Measurements from ENCODE around the gene POU2F2. TPM values are rescaled to one million over a fixed set of nuclear protein-coding genes. Genes with fewer than 3 reads are reported as not detected.
A peak's percentile ranks its signal among the peaks of the same experiment; 100 is the strongest.

Gene POU2F2
- polyA plus RNA-seq, 1 experiment = 1.9 TPM

- no peak for DNase-seq (ENCODE audit: low read depth, low spot score)
- no peak overlapping the region for H3K27ac ChIP-seq (ENCODE audit: low read depth, low read length)
- no peaks in the 10 kb centered on the region for H3K9me3 ChIP-seq (ENCODE audit: control insufficient read depth, insufficient read depth, low read length)
- peak overlapping the region; percentile 60 for H3K4me3 ChIP-seq (ENCODE audit: low read depth, low read length)
- no peak for TF ChIP-seq CTCF (IDR thresholded peaks at IDR 0.05; ENCODE audit: low read depth, low read length)
- H3K27me3 ChIP-seq (ENCODE audit: control insufficient read depth, insufficient read depth, low read length) = peaks cover 71% of the 10 kb centered on the region
- CTCF ChIA-PET = interaction anchor here (0.6 to 2.9 kb wide), 14 partner anchors 8 to 206 kb away, joined by 3 to 17 read pairs (median 4); partner anchors contain the start of genes DEDD2 and POU2F2
- POLR2A ChIA-PET = interaction anchor here (0.6 to 1.2 kb wide), 3 partner anchors 40 to 330 kb away, joined by 4 to 8 read pairs (median 7); no protein-coding TSS in a partner anchor
These were observed 44.4 kb upstream of the POU2F2 start for GRCh38 chr19:42176649-42176989.

- ChIA-PET POLR2A (interaction anchor here (0.6 to 1.2 kb wide), 3 partner anchors 40 to 329 kb away, joined by 4 to 8 read pairs (median 7); no protein-coding TSS in a partner anchor), CTCF (interaction anchor here (0.6 to 2.9 kb wide), 16 partner anchors 9 to 207 kb away, joined by 3 to 17 read pairs (median 3); partner anchors contain the start of genes DEDD2 and POU2F2)
- Histone ChIP-seq H3K27me3 (ENCODE audit: control insufficient read depth, insufficient read depth, low read length) (peaks cover 73% of the 10 kb centered on the region), H3K4me3 (ENCODE audit: low read depth, low read length) (peak overlapping the region; percentile 60), H3K9me3 (ENCODE audit: control insufficient read depth, insufficient read depth, low read length) (no peaks in the 10 kb centered on the region), H3K27ac (ENCODE audit: low read depth, low read length) (no peak overlapping the region)
- DNase-seq (ENCODE audit: low read depth, low spot score) = no peak
- TF ChIP-seq CTCF (IDR thresholded peaks at IDR 0.05; ENCODE audit: low read depth, low read length) = no peak
These were observed 43.9 kb upstream of the POU2F2 start for GRCh38 chr19:42175952-42176648.

- H3K9me3 ChIP-seq (ENCODE audit: control insufficient read depth, insufficient read depth, low read length) = no peaks in the 10 kb centered on the region
- H3K4me3 ChIP-seq (ENCODE audit: low read depth, low read length) = no peak overlapping the region
- ChIA-PET POLR2A (no interaction called here), CTCF (interaction anchor here (0.5 to 2.9 kb wide), 8 partner anchors 10 to 104 kb away, joined by 3 to 17 read pairs (median 8); partner anchors contain the start of gene POU2F2)
- peaks cover 67% of the 10 kb centered on the region for H3K27me3 ChIP-seq (ENCODE audit: control insufficient read depth, insufficient read depth, low read length)
- TF ChIP-seq CTCF (IDR thresholded peaks at IDR 0.05; ENCODE audit: low read depth, low read length) = no peak
- DNase-seq (ENCODE audit: low read depth, low spot score) = no peak
- no peak overlapping the region for H3K27ac ChIP-seq (ENCODE audit: low read depth, low read length)
These were observed 42.9 kb upstream of the POU2F2 start for GRCh38 chr19:42174958-42175734.

- ChIA-PET CTCF (no interaction called here), POLR2A (no interaction called here)
- TF ChIP-seq CTCF (IDR thresholded peaks at IDR 0.05; ENCODE audit: low read depth, low read length) = no peak
- no peak for DNase-seq (ENCODE audit: low read depth, low spot score)
- H3K9me3 ChIP-seq (ENCODE audit: control insufficient read depth, insufficient read depth, low read length) = no peaks in the 10 kb centered on the region
- H3K27me3 ChIP-seq (ENCODE audit: control insufficient read depth, insufficient read depth, low read length) = peaks cover 61% of the 10 kb centered on the region
- H3K27ac ChIP-seq (ENCODE audit: low read depth, low read length) = no peak overlapping the region
- H3K4me3 ChIP-seq (ENCODE audit: low read depth, low read length) = no peak overlapping the region
These were observed 41.9 kb upstream of the POU2F2 start for GRCh38 chr19:42174188-42174587.

DNA sequence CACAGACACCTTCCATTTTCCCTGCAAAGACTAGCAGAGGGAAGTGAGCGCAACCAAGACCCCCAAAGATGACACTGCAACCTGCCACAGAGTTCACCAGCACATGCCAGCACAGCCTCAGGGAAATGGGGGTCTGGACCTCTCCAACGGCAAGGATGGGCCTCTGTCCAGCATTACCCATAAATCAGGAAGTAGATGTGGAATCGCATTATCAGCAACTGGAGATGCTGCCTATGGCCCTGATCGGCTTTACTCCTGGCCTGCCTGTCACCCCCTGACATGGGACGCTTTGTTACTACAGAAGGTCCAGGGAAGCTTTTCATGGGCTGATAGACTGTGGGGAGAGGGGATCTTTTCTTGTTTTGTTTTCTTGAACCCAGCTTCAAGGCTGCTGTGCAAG is 41.4 kb upstream of the POU2F2 start:
- ChIA-PET CTCF (no interaction called here), POLR2A (no interaction called here)
- no peak overlapping the region for H3K27ac ChIP-seq (ENCODE audit: low read depth, low read length)
- H3K27me3 ChIP-seq (ENCODE audit: control insufficient read depth, insufficient read depth, low read length) = peaks cover 60% of the 10 kb centered on the region
- no peak for DNase-seq (ENCODE audit: low read depth, low spot score)
- TF ChIP-seq CTCF (IDR thresholded peaks at IDR 0.05; ENCODE audit: low read depth, low read length) = no peak
- H3K4me3 ChIP-seq (ENCODE audit: low read depth, low read length) = no peak overlapping the region
- no peaks in the 10 kb centered on the region for H3K9me3 ChIP-seq (ENCODE audit: control insufficient read depth, insufficient read depth, low read length)

Measured in AG04450 (cell line).